Activated T-cell treated with anti-CD3 and anti-CD28 coated beads, Interleukin-2, amount 50 U/mL, for 1 hour (primary cell): ENCODE data around the gene SLC25A39.
"Not testable (repeated sequence)": the region's sequence is repeated elsewhere in the genome, so short reads cannot be mapped to it uniquely, and the experiment has no call there.

Experiments
- DNase-seq: peaks from one replicate; pipeline ENCODE4 v3.0.0-alpha.2; 2020

Gene SLC25A39

GRCh38 chr17:44333371-44333770 is 8.7 kb upstream of the SLC25A39 start:
- no peak for DNase-seq

GRCh38 chr17:44331249-44331760 is 6.7 kb upstream of the SLC25A39 start:
- peak; percentile 60 for DNase-seq

GRCh38 chr17:44330263-44330662 is 5.6 kb upstream of the SLC25A39 start:
- DNase-seq, result not testable (repeated sequence)

GRCh38 chr17:44329516-44329915 is 4.9 kb upstream of the SLC25A39 start:
- not testable (repeated sequence) for DNase-seq

GRCh38 chr17:44327715-44328449 is 3.3 kb upstream of the SLC25A39 start:
- DNase-seq, result no peak

GRCh38 chr17:44326861-44327444 is 2.3 kb upstream of the SLC25A39 start:
- DNase-seq, result peak; percentile 89

- DNase-seq, result no peak
Observed at GRCh38 chr17:44324092-44324570, 492 bp downstream of the SLC25A39 start.

- DNase-seq, result no peak
Observed at GRCh38 chr17:44323359-44324091, 1.1 kb downstream of the SLC25A39 start.

- DNase-seq, result no peak
Observed at GRCh38 chr17:44322236-44322895, 2.3 kb downstream of the SLC25A39 start.

GRCh38 chr17:44321246-44322120 is 3.1 kb downstream of the SLC25A39 start:
- no peak for DNase-seq

GRCh38 chr17:44320066-44320465 is 4.6 kb downstream of the SLC25A39 start:
- DNase-seq, result no peak

- DNase-seq, result no peak
Observed at GRCh38 chr17:44318077-44318892, 6.3 kb downstream of the SLC25A39 start.

- no peak for DNase-seq
Observed at GRCh38 chr17:44317545-44317944, 7.1 kb downstream of the SLC25A39 start.

- DNase-seq, result no peak
Observed at GRCh38 chr17:44315760-44316731, 8.6 kb downstream of the SLC25A39 start.

- peak; percentile 46 for DNase-seq
Observed at GRCh38 chr17:44314869-44315661, 9.6 kb downstream of the SLC25A39 start.

- DNase-seq, result no peak
Observed at GRCh38 chr17:44314524-44314868, 10.1 kb downstream of the SLC25A39 start.

- DNase-seq, result no peak
Observed at GRCh38 chr17:44314031-44314430, 10.6 kb downstream of the SLC25A39 start.

GRCh38 chr17:44312396-44313104 is 12.1 kb downstream of the SLC25A39 start:
- no peak for DNase-seq
